Pancreas (tissue), 10 donors: ENCODE data around the gene GMIP. TPM values are rescaled to one million over a fixed set of nuclear protein-coding genes. Genes with fewer than 3 reads are reported as not detected.

Experiments
- ATAC-seq, 4 donors: fragments of 200-7000 bp; cut with Tn5 transposase; one replicate each; pipeline versions ENCODE4 v1.8.0 to v1.9.1; 2020; ENCODE audit warnings: mild to moderate bottlenecking in 4 of 4, moderate library complexity in 4 of 4
- DNase-seq, 6 donors: peaks; one replicate each; pipeline ENCODE4 v3.0.0-alpha.2; 2020
- FAIRE-seq: peaks from 2 replicates; lab custom pipeline; 2012; peaks lifted over from hg19 to GRCh38; lab: Jason Lieb, UNC
- H3K27ac ChIP-seq, 4 donors: fragments of 200-600 bp; sonication (generic); 1 replicate in 3 of 4; 2 replicates in 1 of 4; pipeline versions ENCODE4 v1.5.0 to v1.8.0; 2020
- H3K27me3 ChIP-seq, 4 donors: fragments of 200-600 bp; one replicate each; pipeline ENCODE4 v1.8.0; 2021
- H3K36me3 ChIP-seq, 3 donors: fragments of 200-600 bp; sonication (generic) in 1 of 3; one replicate each; pipeline versions ENCODE4 v1.5.0 to v1.8.0; 2020 to 2021
- H3K4me1 ChIP-seq, 3 donors: fragments of 200-600 bp; one replicate each; pipeline ENCODE4 v1.8.0; 2021
- H3K4me3 ChIP-seq, 4 donors: fragments of 200-600 bp; sonication (generic) in 2 of 4; one replicate each; pipeline versions ENCODE4 v1.5.0 to v1.8.0; 2020 to 2021
- H3K9me3 ChIP-seq, 4 donors: fragments of 200-600 bp; one replicate each; pipeline ENCODE4 v1.8.0; 2021
- CTCF ChIP-seq, 4 donors: fragments of 200-600 bp; sonication (generic) in 3 of 4; IDR thresholded peaks; one replicate each; pipeline versions ENCODE4 v1.5.0 to v1.8.0; 2021; ENCODE audit warnings: antibody characterized with exemption in 4 of 4
- WGBS, 2 donors: extraction: QIAGEN DNeasy Blood & Tissue Kit; methylation state at CpG; one replicate each; pipeline ENCODE4 v1.1.7; 2013; 5-methylcytosine and 5-hydroxymethylcytosine counted together
- intact Hi-C, 3 donors: fragments of 100-400 bp; cut with DNase I; formaldehyde crosslinking; loops; one replicate each; pipeline versions ENCODE4 v1.11.1 to v1.14.2; 2022
- polyA plus RNA-seq, 2 donors: library from polyadenylated mRNA; stranded (reverse); fragments of 200-250 nt; gene quantifications; one replicate each; pipeline ENCODE4 v1.2.3, GENCODE V29; 2013
- total RNA-seq, 6 donors: library from RNA; stranded (reverse); fragmentation: NEBNext Ultra II Directional in 4 of 6; extraction: Animal tissue kit (Norgen Biotek cat#: 25700) in 4 of 6; gene quantifications; one replicate each; pipeline versions ENCODE4 v1.2.1 to v1.2.4, GENCODE V29; 2021 to 2023
- donor health status: healthy with polysubstance abuse.
- donor health status: DM: no; HTN: no; CAD: no; lungs with moderate emphysema.
- donor health status: DM: no; HTN: no; CAD: no.
- donor health status: control.
- donor health status: control.
- donor health status: Bipolar disorder and iron deficiency.
- donor health status: DM: yes; HTN: yes; CAD: no.
- donor health status: DM: no; HTN: no; CAD: no.
- donor health status: DM: no; HTN: no; CAD: no.
- donor health status: DM: yes; HTN: yes; CAD: no.

GMIP gene
- total and polyA plus RNA-seq, 8 donors: 3.5 to 16.4 (median 6.6) TPM

GRCh38 chr19:19636573-19637185 is 6.8 kb downstream of the GMIP start:
- DNase-seq: no peak
- no peaks in the 10 kb centered on the region for H3K36me3 ChIP-seq
- intact Hi-C loops: loop anchor here in 1 of 3 donors (10.0 kb wide), 1 partner anchor 92 kb away; no protein-coding TSS in a partner anchor

GRCh38 chr19:19635313-19635702 is 8.1 kb downstream of the GMIP start:
- no peaks in the 10 kb centered on the region for H3K36me3 ChIP-seq
- intact Hi-C loops: loop anchor here in 1 of 3 donors (10.0 kb wide), 1 partner anchor 91 kb away; no protein-coding TSS in a partner anchor
- DNase-seq: no peak
- H3K27ac ChIP-seq: no peak overlapping the region
- H3K27me3 ChIP-seq: no peaks in the 10 kb centered on the region
- ATAC-seq: no peak
- no peak for FAIRE-seq
- H3K4me1 ChIP-seq: no peaks in the 10 kb centered on the region
- WGBS, 2 donors: 97 to 98% methylated on average over 14 of the region's 14 CpGs
- no peaks in the 10 kb centered on the region for H3K9me3 ChIP-seq
- no peak for TF ChIP-seq CTCF (IDR thresholded peaks at IDR 0.05)
- no peak overlapping the region for H3K4me3 ChIP-seq

More at GRCh38 chr19:19636573-19637185, 6.8 kb downstream of the GMIP start:
- Histone ChIP-seq H3K27ac (no peak overlapping the region), H3K4me1 (no peaks in the 10 kb centered on the region), H3K27me3 (no peaks in the 10 kb centered on the region), H3K4me3 (no peak overlapping the region), H3K9me3 (no peaks in the 10 kb centered on the region)
- TF ChIP-seq CTCF (IDR thresholded peaks at IDR 0.05): no peak
- no peak for ATAC-seq
- WGBS, 2 donors: 97 to 100% methylated on average over 9 of the region's 9 CpGs
- no peak for FAIRE-seq

- no peaks in the 10 kb centered on the region for H3K36me3 ChIP-seq
- intact Hi-C loops: loop anchor here in 1 of 3 donors (10.0 kb wide), 1 partner anchor 90 kb away; no protein-coding TSS in a partner anchor
- no peak overlapping the region for H3K27ac ChIP-seq
- H3K9me3 ChIP-seq: no peaks in the 10 kb centered on the region
- ATAC-seq (no peak), FAIRE-seq (no peak), DNase-seq (no peak)
- no peak for TF ChIP-seq CTCF (IDR thresholded peaks at IDR 0.05)
- H3K27me3 ChIP-seq: no peaks in the 10 kb centered on the region
- no peaks in the 10 kb centered on the region for H3K4me1 ChIP-seq
- 94% methylated on average over 36 of the region's 36 CpGs for WGBS, 2 donors
- H3K4me3 ChIP-seq: no peak overlapping the region
Measured at GRCh38 chr19:19634516-19635312, 8.7 kb downstream of the GMIP start.

- WGBS, 2 donors: 91 to 95% methylated on average over 22 of the region's 22 CpGs
- Histone ChIP-seq H3K36me3 (no peaks in the 10 kb centered on the region), H3K27ac (no peak overlapping the region), H3K27me3 (no peaks in the 10 kb centered on the region), H3K4me3 (no peak overlapping the region), H3K4me1 (no peaks in the 10 kb centered on the region), H3K9me3 (no peaks in the 10 kb centered on the region)
- FAIRE-seq: no peak
- intact Hi-C loops: loop anchor here in 1 of 3 donors (10.0 kb wide), 1 partner anchor 89 kb away; no protein-coding TSS in a partner anchor
- no peak for ATAC-seq
- DNase-seq: no peak
- no peak for TF ChIP-seq CTCF (IDR thresholded peaks at IDR 0.05)
Measured at GRCh38 chr19:19633711-19634515, 9.5 kb downstream of the GMIP start.
